D721Med (cell line): Measurements from ENCODE around the gene ADAMTS12.

Experiments used
- DNase-seq: peaks from one replicate; pipeline ENCODE4 v3.0.0; 2011; ENCODE audit warnings: low spot score; ENCODE audit not compliant: insufficient read length
- FAIRE-seq: peaks from 2 replicates; lab custom pipeline; 2011; peaks lifted over from hg19 to GRCh38; lab: Jason Lieb, UNC
- TF ChIP-seq, protein P1 (sequence below): IDR thresholded peaks from 2 replicates; pipeline ENCODE4 v1.5.1; 2012; ENCODE audit warnings: mild to moderate bottlenecking, control low read depth; ENCODE audit not compliant: insufficient read depth; ENCODE audit errors: missing control alignments

The ADAMTS12 gene

DNA sequence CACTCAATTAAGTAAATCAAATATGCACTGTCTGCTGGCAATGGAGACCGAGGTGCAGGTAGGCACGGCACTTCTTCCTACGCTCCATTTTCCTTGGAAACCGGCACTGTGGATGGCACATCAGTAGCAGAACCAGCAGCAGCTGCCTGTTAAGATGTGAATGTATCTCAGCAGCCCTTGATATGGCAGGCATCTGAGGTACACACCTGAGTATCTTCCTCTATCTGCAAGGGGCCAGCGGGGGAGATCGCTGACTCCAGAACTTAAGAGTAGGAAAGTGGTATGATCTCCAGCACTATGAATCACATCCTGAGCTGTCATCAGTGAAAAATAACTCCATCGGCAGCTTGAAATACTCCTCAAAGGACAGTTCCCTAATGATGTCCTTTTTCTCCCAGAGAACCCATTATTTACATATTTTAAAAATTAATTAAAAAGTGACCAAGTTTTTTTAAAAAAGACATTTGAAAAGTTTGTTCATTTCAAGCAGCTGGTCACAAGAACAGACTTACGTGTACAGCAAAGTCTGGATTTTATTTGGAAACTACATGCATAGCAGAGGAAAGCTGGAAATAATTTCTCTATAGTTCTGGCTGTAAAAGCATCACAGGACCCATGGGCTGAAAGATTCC, 97.1 kb downstream of the ADAMTS12 start:
- TF ChIP-seq, protein P1, sequence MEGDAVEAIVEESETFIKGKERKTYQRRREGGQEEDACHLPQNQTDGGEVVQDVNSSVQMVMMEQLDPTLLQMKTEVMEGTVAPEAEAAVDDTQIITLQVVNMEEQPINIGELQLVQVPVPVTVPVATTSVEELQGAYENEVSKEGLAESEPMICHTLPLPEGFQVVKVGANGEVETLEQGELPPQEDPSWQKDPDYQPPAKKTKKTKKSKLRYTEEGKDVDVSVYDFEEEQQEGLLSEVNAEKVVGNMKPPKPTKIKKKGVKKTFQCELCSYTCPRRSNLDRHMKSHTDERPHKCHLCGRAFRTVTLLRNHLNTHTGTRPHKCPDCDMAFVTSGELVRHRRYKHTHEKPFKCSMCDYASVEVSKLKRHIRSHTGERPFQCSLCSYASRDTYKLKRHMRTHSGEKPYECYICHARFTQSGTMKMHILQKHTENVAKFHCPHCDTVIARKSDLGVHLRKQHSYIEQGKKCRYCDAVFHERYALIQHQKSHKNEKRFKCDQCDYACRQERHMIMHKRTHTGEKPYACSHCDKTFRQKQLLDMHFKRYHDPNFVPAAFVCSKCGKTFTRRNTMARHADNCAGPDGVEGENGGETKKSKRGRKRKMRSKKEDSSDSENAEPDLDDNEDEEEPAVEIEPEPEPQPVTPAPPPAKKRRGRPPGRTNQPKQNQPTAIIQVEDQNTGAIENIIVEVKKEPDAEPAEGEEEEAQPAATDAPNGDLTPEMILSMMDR = no peak
- FAIRE-seq (no peak), DNase-seq (no peak)

GRCh38 chr5:33793836-33794549, 97.8 kb downstream of the ADAMTS12 start:
- FAIRE-seq (no peak), DNase-seq (no peak)
- TF ChIP-seq, protein P1 = no peak

DNA sequence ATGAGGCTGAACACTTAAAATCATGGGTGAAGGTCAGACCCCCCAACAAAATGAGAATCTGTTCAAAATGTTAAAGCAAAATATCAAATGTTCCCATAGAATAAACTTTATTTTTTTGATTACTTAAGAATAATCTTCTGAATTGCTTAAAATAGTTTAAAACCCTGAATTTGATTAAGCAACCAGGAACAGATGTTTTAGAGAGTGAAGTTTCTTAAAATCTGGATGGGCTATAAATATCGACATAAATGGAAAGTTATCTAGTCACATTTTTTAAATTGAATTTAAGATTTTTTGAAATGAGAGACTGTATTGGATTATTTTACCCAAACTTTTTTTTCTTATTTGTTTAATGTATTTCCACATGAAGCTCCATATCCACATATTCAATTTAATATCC, 98.5 kb downstream of the ADAMTS12 start:
- DNase-seq (no peak), FAIRE-seq (no peak)
- TF ChIP-seq, protein P1 = no peak

GRCh38 chr5:33792559-33792958, 99.2 kb downstream of the ADAMTS12 start:
- TF ChIP-seq, protein P1 = no peak
- DNase-seq = no peak
- FAIRE-seq = no peak

DNA sequence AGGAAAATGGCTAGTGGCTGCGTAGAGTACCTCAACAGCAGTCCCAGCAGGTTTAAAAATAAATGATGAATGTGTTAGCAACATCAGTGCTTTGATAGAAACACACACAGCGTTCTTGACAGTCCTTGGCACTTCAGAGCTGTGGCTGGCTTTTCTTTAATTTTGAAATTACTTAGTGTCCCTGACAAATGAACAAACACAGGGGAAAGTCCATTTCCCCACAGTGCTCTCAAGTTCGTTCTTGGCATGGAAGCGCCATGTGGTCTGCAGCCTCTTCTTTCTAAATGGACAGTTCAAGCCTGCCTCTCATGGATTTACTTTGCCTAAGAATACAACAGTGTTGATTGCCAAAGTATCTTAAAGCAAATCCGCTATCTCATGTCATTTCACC, 102.2 kb downstream of the ADAMTS12 start:
- TF ChIP-seq, protein P1 = no peak
- no peak for DNase-seq
- no peak for FAIRE-seq

GRCh38 chr5:33788922-33789566, 102.7 kb downstream of the ADAMTS12 start:
- DNase-seq (no peak), FAIRE-seq (no peak)
- TF ChIP-seq, protein P1 = no peak
